Measurements from ENCODE around the gene DCDC2C.

GRCh38 chr2:3785890-3786273 is 82.5 kb downstream of the DCDC2C start:
- no peak for TF ChIP-seq EZH2 (IDR thresholded peaks at IDR 0.05; ENCODE audit: borderline replicate concordance, low read depth, low read length, poor library complexity, severe bottlenecking)
- no peak for TF ChIP-seq CTCF (conservative IDR thresholded peaks at IDR 0.05; ENCODE audit: low read depth, low read length)

Measured in A673 (cell line).